Astrocyte (in vitro differentiated cells and primary cell): ENCODE results near the gene RSPH4A. TPM values are rescaled to one million over a fixed set of nuclear protein-coding genes. Genes with fewer than 3 reads are reported as not detected.

Source experiments
- DNase-seq: peaks from one replicate; pipeline ENCODE4 v3.0.0-alpha.2; 2010; ENCODE audit warnings: low read depth
- FAIRE-seq: peaks from 2 replicates; lab custom pipeline; 2011; peaks lifted over from hg19 to GRCh38; lab: Jason Lieb, UNC
- H2AFZ ChIP-seq: 2 replicates; pipeline ENCODE4 v1.6.0; 2012; ENCODE audit warnings: low read depth, low read length, inconsistent platforms
- H3K27ac ChIP-seq: 2 replicates; pipeline ENCODE4 v1.5.1; 2011; ENCODE audit warnings: low read depth, low read length, inconsistent platforms
- H3K27me3 ChIP-seq: 2 replicates; pipeline ENCODE4 v1.6.0; 2011; ENCODE audit warnings: low read length, inconsistent platforms; ENCODE audit not compliant: insufficient read depth
- H3K36me3 ChIP-seq: 2 replicates; pipeline ENCODE4 v1.5.1; 2011; ENCODE audit warnings: low read length, inconsistent platforms; ENCODE audit not compliant: insufficient read depth
- H3K4me1 ChIP-seq: 2 replicates; pipeline ENCODE4 v1.5.1; 2011; ENCODE audit warnings: low read length, inconsistent platforms; ENCODE audit not compliant: insufficient read depth
- H3K4me2 ChIP-seq: 2 replicates; pipeline ENCODE4 v1.6.0; 2012; ENCODE audit warnings: low read length, inconsistent platforms
- H3K4me3 ChIP-seq: 2 replicates; pipeline ENCODE4 v1.5.1; 2011; ENCODE audit warnings: low read depth, mild to moderate bottlenecking, low read length, inconsistent platforms; ENCODE audit not compliant: insufficient read depth
- H3K79me2 ChIP-seq: 2 replicates; pipeline ENCODE4 v1.6.0; 2012; ENCODE audit warnings: mild to moderate bottlenecking, low read length, inconsistent platforms; ENCODE audit not compliant: insufficient read depth
- H3K9ac ChIP-seq: 2 replicates; pipeline ENCODE4 v1.6.0; 2012; ENCODE audit warnings: mild to moderate bottlenecking, low read length, inconsistent platforms
- H3K9me3 ChIP-seq: 2 replicates; pipeline ENCODE4 v1.5.1; 2012; ENCODE audit warnings: low read depth, mild to moderate bottlenecking, low read length, inconsistent platforms; ENCODE audit not compliant: insufficient read depth
- H4K20me1 ChIP-seq: 2 replicates; pipeline ENCODE4 v1.6.0; 2012; ENCODE audit warnings: low read length, inconsistent platforms; ENCODE audit not compliant: insufficient read depth
- H3K27ac Mint-ChIP-seq: one replicate; pipeline ENCODE4 v1.8.0; 2021; ENCODE audit warnings: mild to moderate bottlenecking, mixed read lengths; ENCODE audit not compliant: unreplicated experiment
- H3K27me3 Mint-ChIP-seq: one replicate; pipeline ENCODE4 v1.8.0; 2021; ENCODE audit warnings: low read depth, mixed read lengths; ENCODE audit not compliant: unreplicated experiment
- H3K36me3 Mint-ChIP-seq: one replicate; pipeline ENCODE4 v1.8.0; 2021; ENCODE audit warnings: low read depth, mixed read lengths; ENCODE audit not compliant: unreplicated experiment
- H3K4me1 Mint-ChIP-seq: one replicate; pipeline ENCODE4 v1.8.0; 2021; ENCODE audit warnings: low read depth, mixed read lengths; ENCODE audit not compliant: unreplicated experiment
- H3K4me3 Mint-ChIP-seq: one replicate; pipeline ENCODE4 v1.8.0; 2021; ENCODE audit warnings: mild to moderate bottlenecking, moderate library complexity, mixed read lengths; ENCODE audit not compliant: unreplicated experiment
- H3K9me3 Mint-ChIP-seq: one replicate; pipeline ENCODE4 v1.8.0; 2021; ENCODE audit warnings: mild to moderate bottlenecking, mixed read lengths; ENCODE audit not compliant: unreplicated experiment
- EZH2 ChIP-seq: IDR thresholded peaks from 2 replicates; pipeline ENCODE4 v1.6.1; 2012; ENCODE audit warnings: mild to moderate bottlenecking, low read length, inconsistent platforms; ENCODE audit not compliant: insufficient read depth
- total RNA-seq: library from RNA; stranded (reverse); gene quantifications from 2 replicates; pipeline ENCODE4 v1.2.1, GENCODE V29; 2021
- TF ChIP-seq, protein P1 (sequence below): IDR thresholded peaks from 2 replicates; pipeline ENCODE4 v1.5.1; 2011; ENCODE audit warnings: low read depth, mild to moderate bottlenecking, inconsistent platforms, low read length, moderate library complexity; ENCODE audit not compliant: insufficient read depth

RSPH4A gene
- total RNA-seq, 1 donor from 2014 or later = 0.48 TPM

DNA sequence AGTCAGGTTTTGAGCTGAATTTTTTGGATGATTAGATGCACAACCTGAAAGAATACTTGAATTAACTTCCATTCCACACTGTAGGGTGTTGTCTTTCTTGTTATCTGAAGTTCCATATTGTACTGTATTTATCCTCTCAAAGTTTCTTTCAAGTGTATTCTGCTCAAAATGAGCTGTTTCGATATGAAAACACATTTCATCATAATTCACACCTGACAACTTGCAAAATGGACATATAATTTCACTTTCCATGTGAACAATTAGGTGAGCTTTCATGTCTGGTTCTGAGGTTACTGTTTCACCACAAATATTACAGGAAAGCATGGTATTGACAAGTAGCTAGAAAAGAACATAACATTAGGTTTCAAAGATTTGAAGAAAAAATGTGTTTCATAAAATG lies 50.6 kb downstream of the RSPH4A start:
- H3K9ac ChIP-seq = no peak overlapping the region
- peak overlapping the region; percentile 76 for H3K4me2 ChIP-seq
- Mint-ChIP-seq H3K27ac (no peak overlapping the region), H3K4me3 (peak overlapping the region; percentile 71), H3K36me3 (no peaks in the 10 kb centered on the region), H3K9me3 (no peaks in the 10 kb centered on the region), H3K27me3 (no peaks in the 10 kb centered on the region), H3K4me1 (peaks cover 17% of the 10 kb centered on the region)
- DNase-seq = no peak
- H3K9me3 ChIP-seq = no peaks in the 10 kb centered on the region
- H3K4me3 ChIP-seq = peak overlapping the region; percentile 3
- no peak for TF ChIP-seq EZH2
- TF ChIP-seq, protein P1, sequence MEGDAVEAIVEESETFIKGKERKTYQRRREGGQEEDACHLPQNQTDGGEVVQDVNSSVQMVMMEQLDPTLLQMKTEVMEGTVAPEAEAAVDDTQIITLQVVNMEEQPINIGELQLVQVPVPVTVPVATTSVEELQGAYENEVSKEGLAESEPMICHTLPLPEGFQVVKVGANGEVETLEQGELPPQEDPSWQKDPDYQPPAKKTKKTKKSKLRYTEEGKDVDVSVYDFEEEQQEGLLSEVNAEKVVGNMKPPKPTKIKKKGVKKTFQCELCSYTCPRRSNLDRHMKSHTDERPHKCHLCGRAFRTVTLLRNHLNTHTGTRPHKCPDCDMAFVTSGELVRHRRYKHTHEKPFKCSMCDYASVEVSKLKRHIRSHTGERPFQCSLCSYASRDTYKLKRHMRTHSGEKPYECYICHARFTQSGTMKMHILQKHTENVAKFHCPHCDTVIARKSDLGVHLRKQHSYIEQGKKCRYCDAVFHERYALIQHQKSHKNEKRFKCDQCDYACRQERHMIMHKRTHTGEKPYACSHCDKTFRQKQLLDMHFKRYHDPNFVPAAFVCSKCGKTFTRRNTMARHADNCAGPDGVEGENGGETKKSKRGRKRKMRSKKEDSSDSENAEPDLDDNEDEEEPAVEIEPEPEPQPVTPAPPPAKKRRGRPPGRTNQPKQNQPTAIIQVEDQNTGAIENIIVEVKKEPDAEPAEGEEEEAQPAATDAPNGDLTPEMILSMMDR = no peak
- H3K27me3 ChIP-seq = no peaks in the 10 kb centered on the region
- H3K79me2 ChIP-seq = peaks cover 68% of the 10 kb centered on the region
- H3K36me3 ChIP-seq = no peaks in the 10 kb centered on the region
- H4K20me1 ChIP-seq = peaks cover 28% of the 10 kb centered on the region
- H3K27ac ChIP-seq = no peak overlapping the region
- no peak overlapping the region for H2AFZ ChIP-seq
- FAIRE-seq = no peak
- H3K4me1 ChIP-seq = peaks cover 4% of the 10 kb centered on the region

DNA sequence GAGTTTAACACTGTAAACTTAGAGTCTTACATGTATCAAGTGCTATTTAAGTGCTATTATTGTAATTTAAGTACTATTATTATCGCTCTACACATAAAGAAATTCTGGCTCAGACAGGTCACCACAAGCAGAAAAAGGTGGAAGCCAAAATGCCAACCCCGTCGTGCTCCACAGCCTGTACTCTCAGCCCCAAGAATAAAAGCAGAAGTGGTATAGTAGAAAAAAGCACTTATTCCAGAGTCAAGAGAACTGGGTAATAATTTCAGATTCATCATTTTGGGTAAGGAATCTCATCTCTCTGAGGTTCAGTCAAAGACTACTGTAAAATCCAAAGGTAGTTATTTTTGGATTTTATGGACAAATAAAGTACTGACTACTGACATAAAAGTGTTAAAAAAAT lies 51.3 kb downstream of the RSPH4A start:
- FAIRE-seq (no peak), DNase-seq (no peak)
- TF ChIP-seq EZH2 = no peak
- TF ChIP-seq, protein P1 = no peak
- no peaks in the 10 kb centered on the region for H3K27me3 ChIP-seq
- H3K27ac Mint-ChIP-seq = peak overlapping the region; percentile 87
- H3K36me3 ChIP-seq = no peaks in the 10 kb centered on the region
- H3K9ac ChIP-seq = peak overlapping the region; percentile 100
- peak overlapping the region; percentile 91 for H3K27ac ChIP-seq
- H3K4me1 ChIP-seq = peaks cover 4% of the 10 kb centered on the region
- no peaks in the 10 kb centered on the region for H3K9me3 Mint-ChIP-seq
- H3K4me1 Mint-ChIP-seq = peaks cover 11% of the 10 kb centered on the region
- no peaks in the 10 kb centered on the region for H3K36me3 Mint-ChIP-seq
- H3K9me3 ChIP-seq = no peaks in the 10 kb centered on the region
- peaks cover 60% of the 10 kb centered on the region for H3K79me2 ChIP-seq
- no peaks in the 10 kb centered on the region for H3K27me3 Mint-ChIP-seq
- peak overlapping the region; percentile 91 for H3K4me2 ChIP-seq
- peaks cover 22% of the 10 kb centered on the region for H4K20me1 ChIP-seq
- peak overlapping the region; percentile 98 for H3K4me3 ChIP-seq
- no peak overlapping the region for H2AFZ ChIP-seq
- peak overlapping the region; percentile 98 for H3K4me3 Mint-ChIP-seq

DNA sequence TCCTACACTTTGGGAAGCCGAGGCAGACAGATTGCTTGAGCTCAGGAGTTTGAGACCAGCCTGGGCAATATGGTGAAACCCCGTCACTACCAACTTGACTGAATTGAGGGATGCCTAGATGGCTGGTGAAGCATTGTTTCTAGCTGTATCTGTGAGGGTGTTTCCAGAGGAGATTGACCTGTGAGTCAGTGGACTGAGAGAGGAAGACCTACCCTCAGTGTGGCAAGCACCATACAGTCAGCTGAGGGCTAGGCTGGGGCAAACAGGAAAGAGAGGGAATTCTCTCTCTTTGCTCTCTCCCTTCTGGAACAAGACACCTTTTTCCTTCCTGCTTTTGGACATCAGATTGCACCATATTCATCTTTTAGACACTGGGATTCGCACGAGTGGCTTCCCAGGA lies 56.0 kb downstream of the RSPH4A start:
- H3K36me3 ChIP-seq = no peaks in the 10 kb centered on the region
- Mint-ChIP-seq H3K27ac (no peak overlapping the region), H3K9me3 (no peaks in the 10 kb centered on the region), H3K4me1 (no peaks in the 10 kb centered on the region), H3K36me3 (no peaks in the 10 kb centered on the region), H3K4me3 (no peak overlapping the region), H3K27me3 (no peaks in the 10 kb centered on the region)
- H3K4me2 ChIP-seq = no peak overlapping the region
- no peaks in the 10 kb centered on the region for H3K4me1 ChIP-seq
- H3K27ac ChIP-seq = no peak overlapping the region
- H3K4me3 ChIP-seq = no peak overlapping the region
- FAIRE-seq = no peak
- no peaks in the 10 kb centered on the region for H4K20me1 ChIP-seq
- no peaks in the 10 kb centered on the region for H3K9me3 ChIP-seq
- H3K9ac ChIP-seq = no peak overlapping the region
- no peak overlapping the region for H2AFZ ChIP-seq
- no peaks in the 10 kb centered on the region for H3K27me3 ChIP-seq
- no peak for DNase-seq
- peaks cover 13% of the 10 kb centered on the region for H3K79me2 ChIP-seq
- TF ChIP-seq, protein P1 = no peak
- no peak for TF ChIP-seq EZH2
